GM19025 (cell line): ENCODE measurements around the gene SLC25A51.

ENCODE experiments used
- ATAC-seq: cut with Tn5 transposase; IDR thresholded peaks from one replicate; pipeline ENCODE4 v1.9.1; 2021; ENCODE audit warnings: mild to moderate bottlenecking, low read depth, moderate library complexity; ENCODE audit not compliant: unreplicated experiment

Gene SLC25A51

GRCh38 chr9:37840560-37841194 lies 63.2 kb downstream of the SLC25A51 start:
- no peak for ATAC-seq

GRCh38 chr9:37839496-37840461 lies 64.1 kb downstream of the SLC25A51 start:
- ATAC-seq, result no peak
